Cardiac fibroblast (primary cell): Measurements from ENCODE around the gene AKAP8.

ENCODE experiments used
- DNase-seq, 2 donors: peaks; one replicate each; pipeline versions ENCODE4 v3.0.0 to v3.0.0-alpha.2; 2010; ENCODE audit warnings: low read depth in 2 of 2
- H3K4me3 ChIP-seq, 2 donors: replicated peaks in 1 of 2; 1 replicate in 1 of 2; 2 replicates in 1 of 2; pipeline ENCODE4 v1.5.1; 2011; ENCODE audit warnings: low read depth in 2 of 2, low read length in 2 of 2, mild to moderate bottlenecking in 2 of 2, moderate library complexity in 1 of 2
- CTCF ChIP-seq: IDR thresholded peaks from one replicate; pipeline ENCODE4 v1.5.1; 2011; ENCODE audit warnings: low read depth, mild to moderate bottlenecking, low read length, inconsistent platforms

Gene AKAP8

DNA sequence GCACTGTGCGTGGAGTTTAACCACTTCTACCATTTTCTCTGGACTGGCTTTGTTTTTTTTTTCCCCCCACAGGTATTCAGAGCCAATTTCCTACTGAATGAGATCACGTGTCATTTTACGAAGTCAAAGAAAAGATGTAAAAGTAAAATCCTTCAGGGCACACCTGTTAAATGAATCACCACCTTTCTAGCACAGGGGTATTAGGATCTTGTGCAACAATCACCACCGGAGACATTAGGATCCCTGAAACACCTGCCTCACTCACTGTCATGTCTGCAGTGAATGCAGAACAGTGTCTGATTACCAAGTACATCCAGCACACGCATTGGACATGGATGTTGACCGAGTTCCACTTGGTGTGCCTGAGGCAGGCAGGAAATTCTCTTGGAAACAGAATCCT lies 64.5 kb downstream of the AKAP8 start:
- TF ChIP-seq CTCF: no peak
- no peak for DNase-seq

GRCh38 chr19:15313649-15314279 lies 65.8 kb downstream of the AKAP8 start:
- no peak for TF ChIP-seq CTCF
- DNase-seq: no peak
- no peak overlapping the region for H3K4me3 ChIP-seq

More for the DNA sequence above, 64.5 kb downstream of the AKAP8 start:
- H3K4me3 ChIP-seq: no peak overlapping the region

DNA sequence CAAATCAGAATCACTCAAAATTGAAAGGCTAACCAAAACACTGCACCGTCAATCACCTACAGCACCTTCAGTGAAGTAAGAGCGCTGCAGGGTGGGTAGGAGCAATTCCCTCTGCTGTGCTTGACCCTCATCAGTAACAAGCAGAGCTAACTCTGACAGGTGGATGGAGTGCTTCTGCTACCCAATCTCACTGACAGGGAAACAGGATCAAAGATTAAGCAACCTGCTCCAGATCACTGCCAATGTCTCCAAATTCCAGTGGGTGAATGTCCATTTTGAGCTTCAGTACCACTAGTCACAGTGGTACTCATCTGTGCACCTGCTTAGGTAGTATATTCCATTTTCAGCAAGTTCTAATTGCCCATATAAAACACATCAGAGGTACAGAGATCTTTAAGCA lies 72.4 kb downstream of the AKAP8 start:
- no peak for DNase-seq
- TF ChIP-seq CTCF: no peak
- no peak overlapping the region for H3K4me3 ChIP-seq

GRCh38 chr19:15305582-15306334 lies 73.8 kb downstream of the AKAP8 start:
- no peak for TF ChIP-seq CTCF
- no peak overlapping the region for H3K4me3 ChIP-seq
- no peak for DNase-seq

- TF ChIP-seq CTCF: no peak
- H3K4me3 ChIP-seq: no peak overlapping the region
- no peak for DNase-seq
Observed at GRCh38 chr19:15304140-15304705, 75.4 kb downstream of the AKAP8 start.
